HG02798 (cell line): ENCODE results near the gene CALB2.
A peak's percentile ranks its signal among the peaks of the same experiment; 100 is the strongest.

Source experiments
- ATAC-seq: cut with Tn5 transposase; IDR thresholded peaks from one replicate; pipeline ENCODE4 v1.9.1; 2021; ENCODE audit warnings: mild to moderate bottlenecking; ENCODE audit not compliant: unreplicated experiment, poor library complexity

Gene CALB2

GRCh38 chr16:71384073-71384724 is 25.7 kb downstream of the CALB2 start:
- ATAC-seq = no peak

GRCh38 chr16:71387045-71387871 is 28.7 kb downstream of the CALB2 start:
- no peak for ATAC-seq

- ATAC-seq = no peak
Observed at GRCh38 chr16:71389330-71389729, 30.8 kb downstream of the CALB2 start.

GRCh38 chr16:71396594-71396993 is 38.1 kb downstream of the CALB2 start:
- no peak for ATAC-seq

- no peak for ATAC-seq
Observed at GRCh38 chr16:71399801-71400563, 41.5 kb downstream of the CALB2 start.

- ATAC-seq = no peak
Observed at GRCh38 chr16:71402007-71402406, 43.5 kb downstream of the CALB2 start.

GRCh38 chr16:71402674-71403073 is 44.2 kb downstream of the CALB2 start:
- no peak for ATAC-seq

GRCh38 chr16:71404364-71404763 is 45.8 kb downstream of the CALB2 start:
- no peak for ATAC-seq

GRCh38 chr16:71406316-71406715 is 47.8 kb downstream of the CALB2 start:
- ATAC-seq = no peak

- ATAC-seq = no peak
Observed at GRCh38 chr16:71406724-71407123, 48.2 kb downstream of the CALB2 start.

GRCh38 chr16:71407731-71408130 is 49.2 kb downstream of the CALB2 start:
- ATAC-seq = no peak

GRCh38 chr16:71408536-71408935 is 50.0 kb downstream of the CALB2 start:
- ATAC-seq = no peak

- no peak for ATAC-seq
Observed at GRCh38 chr16:71409011-71409775, 50.7 kb downstream of the CALB2 start.

- no peak for ATAC-seq
Observed at GRCh38 chr16:71410146-71410545, 51.6 kb downstream of the CALB2 start.

GRCh38 chr16:71412270-71413160 is 54.0 kb downstream of the CALB2 start:
- ATAC-seq = peak; percentile 53

GRCh38 chr16:71413341-71413740 is 54.8 kb downstream of the CALB2 start:
- ATAC-seq = no peak

GRCh38 chr16:71414038-71414437 is 55.5 kb downstream of the CALB2 start:
- no peak for ATAC-seq

- peak; percentile 47 for ATAC-seq
Observed at GRCh38 chr16:71421911-71422310, 63.4 kb downstream of the CALB2 start.

GRCh38 chr16:71423016-71423415 is 64.5 kb downstream of the CALB2 start:
- no peak for ATAC-seq
